ENCODE data around the gene LRP5.

LRP5 gene

GRCh38 chr11:68312117-68312779 lies at the start of gene LRP5:
Gene LRP5, plus strand, starts transcription at chr11:68312591. Its CDS starts 124 bp downstream, at chr11:68312715.
- no peak for DNase-seq

- no peak for DNase-seq
These were observed 48.9 kb upstream of the LRP5 start for GRCh38 chr11:68263444-68264035.

GRCh38 chr11:68264244-68264643 lies 48.1 kb upstream of the LRP5 start:
- no peak for DNase-seq

- DNase-seq, result no peak
These were observed 47.5 kb upstream of the LRP5 start for GRCh38 chr11:68264741-68265540.

GRCh38 chr11:68266121-68266891 lies 46.1 kb upstream of the LRP5 start:
- DNase-seq, result no peak

- DNase-seq, result no peak
These were observed 45.2 kb upstream of the LRP5 start for GRCh38 chr11:68266936-68267880.

GRCh38 chr11:68267881-68268240 lies 44.5 kb upstream of the LRP5 start:
- DNase-seq, result no peak

GRCh38 chr11:68269414-68270081 lies 42.8 kb upstream of the LRP5 start:
- no peak for DNase-seq

GRCh38 chr11:68270196-68271022 lies 42.0 kb upstream of the LRP5 start:
- DNase-seq, result no peak

GRCh38 chr11:68271023-68271780 lies 41.2 kb upstream of the LRP5 start:
- peak; percentile 80 for DNase-seq

- peak; percentile 96 for DNase-seq
These were observed 40.4 kb upstream of the LRP5 start, which contains the start of gene C11orf24 for GRCh38 chr11:68271781-68272608. Gene C11orf24, minus strand, starts transcription at chr11:68271973. Its CDS starts 8,206 bp downstream, at chr11:68263767.

- no peak for DNase-seq
These were observed 39.2 kb upstream of the LRP5 start for GRCh38 chr11:68273026-68273738.

GRCh38 chr11:68274306-68274705 lies 38.1 kb upstream of the LRP5 start:
- DNase-seq, result no peak

- DNase-seq, result no peak
These were observed 36.5 kb upstream of the LRP5 start for GRCh38 chr11:68275721-68276507.

- DNase-seq, result no peak
These were observed 35.5 kb upstream of the LRP5 start for GRCh38 chr11:68276861-68277260.

GRCh38 chr11:68279676-68280075 lies 32.7 kb upstream of the LRP5 start:
- no peak for DNase-seq
